VCaP (cell line): ENCODE results near the gene IL5.
A peak's percentile ranks its signal among the peaks of the same experiment; 100 is the strongest.

ENCODE experiments used
- H3K27ac ChIP-seq: fragments of 450-650 bp; 2 replicates; pipeline ENCODE4 v1.5.1; 2017
- TF ChIP-seq, protein P1 (sequence below): fragments of 450-650 bp; conservative IDR thresholded peaks from 2 replicates; pipeline ENCODE4 v1.5.1; 2017; ENCODE audit warnings: mild to moderate bottlenecking, moderate library complexity

IL5 gene

DNA sequence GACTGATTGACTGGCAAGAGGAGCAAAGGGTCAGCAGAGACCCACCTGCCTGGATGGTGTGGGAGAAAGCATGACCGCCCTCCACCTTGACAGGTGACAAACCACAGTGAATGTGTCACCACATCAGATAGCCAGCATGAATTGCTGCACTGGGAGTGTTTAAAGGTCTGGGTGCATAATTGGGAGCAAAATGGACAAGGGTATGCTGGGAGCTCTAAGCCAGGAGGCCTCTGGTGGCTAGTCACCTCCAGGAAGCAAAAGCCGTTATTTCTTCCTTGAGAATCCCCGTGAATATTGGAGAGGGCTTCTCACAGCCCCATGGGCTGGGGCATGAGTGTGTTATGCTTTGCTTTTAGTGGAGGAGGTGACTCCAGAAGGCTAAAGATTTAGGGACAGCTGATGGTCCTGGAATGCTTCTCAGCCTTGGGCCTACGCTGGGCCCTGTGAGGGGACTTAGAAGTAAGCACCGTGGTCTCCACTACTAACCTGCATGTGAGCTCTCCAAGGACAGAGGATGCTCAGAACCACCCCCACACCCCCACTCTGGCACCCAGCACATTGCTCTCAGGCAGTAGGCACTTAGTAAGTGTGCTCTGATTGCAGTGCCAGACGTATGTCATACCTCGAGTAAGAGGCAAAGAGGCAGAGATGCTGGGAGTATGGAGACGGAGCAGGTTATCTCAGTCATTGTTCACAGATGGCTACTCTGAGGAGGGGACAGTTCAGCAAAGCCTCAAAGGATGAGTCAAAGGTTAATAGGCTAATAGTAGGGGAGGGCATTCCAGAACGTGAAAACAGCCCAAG, 43.7 kb downstream of the IL5 start:
- TF ChIP-seq, protein P1, sequence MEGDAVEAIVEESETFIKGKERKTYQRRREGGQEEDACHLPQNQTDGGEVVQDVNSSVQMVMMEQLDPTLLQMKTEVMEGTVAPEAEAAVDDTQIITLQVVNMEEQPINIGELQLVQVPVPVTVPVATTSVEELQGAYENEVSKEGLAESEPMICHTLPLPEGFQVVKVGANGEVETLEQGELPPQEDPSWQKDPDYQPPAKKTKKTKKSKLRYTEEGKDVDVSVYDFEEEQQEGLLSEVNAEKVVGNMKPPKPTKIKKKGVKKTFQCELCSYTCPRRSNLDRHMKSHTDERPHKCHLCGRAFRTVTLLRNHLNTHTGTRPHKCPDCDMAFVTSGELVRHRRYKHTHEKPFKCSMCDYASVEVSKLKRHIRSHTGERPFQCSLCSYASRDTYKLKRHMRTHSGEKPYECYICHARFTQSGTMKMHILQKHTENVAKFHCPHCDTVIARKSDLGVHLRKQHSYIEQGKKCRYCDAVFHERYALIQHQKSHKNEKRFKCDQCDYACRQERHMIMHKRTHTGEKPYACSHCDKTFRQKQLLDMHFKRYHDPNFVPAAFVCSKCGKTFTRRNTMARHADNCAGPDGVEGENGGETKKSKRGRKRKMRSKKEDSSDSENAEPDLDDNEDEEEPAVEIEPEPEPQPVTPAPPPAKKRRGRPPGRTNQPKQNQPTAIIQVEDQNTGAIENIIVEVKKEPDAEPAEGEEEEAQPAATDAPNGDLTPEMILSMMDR: no peak
- H3K27ac ChIP-seq: no peak overlapping the region

DNA sequence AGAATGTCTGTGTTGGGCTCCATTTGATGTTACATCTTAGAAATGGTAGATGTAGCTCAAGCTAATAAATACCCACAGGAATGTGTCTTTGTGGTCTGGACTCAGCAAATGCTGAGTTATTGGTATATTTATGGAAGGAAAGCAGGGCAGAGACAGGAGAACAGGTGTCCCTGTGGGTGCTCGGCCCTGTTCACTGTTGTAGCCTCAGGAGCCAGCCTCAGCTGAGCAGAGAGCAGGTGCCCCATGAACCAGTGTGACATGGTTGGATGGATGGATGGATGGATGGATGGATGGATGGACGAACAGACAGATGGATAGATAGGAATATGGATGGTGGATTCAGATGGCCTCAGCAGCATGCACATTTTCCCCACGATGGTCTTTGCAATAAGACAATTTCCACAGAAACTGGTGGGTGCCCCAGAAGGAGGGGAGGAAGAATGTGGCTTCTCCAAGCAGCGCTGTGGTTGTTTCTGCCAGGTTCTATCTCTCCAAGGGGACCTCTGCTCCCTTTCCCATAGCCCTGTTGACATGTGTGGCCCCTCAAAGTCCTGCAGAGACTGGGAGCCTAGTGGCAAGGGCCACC, 44.5 kb downstream of the IL5 start:
- no peak overlapping the region for H3K27ac ChIP-seq
- TF ChIP-seq, protein P1: no peak

DNA sequence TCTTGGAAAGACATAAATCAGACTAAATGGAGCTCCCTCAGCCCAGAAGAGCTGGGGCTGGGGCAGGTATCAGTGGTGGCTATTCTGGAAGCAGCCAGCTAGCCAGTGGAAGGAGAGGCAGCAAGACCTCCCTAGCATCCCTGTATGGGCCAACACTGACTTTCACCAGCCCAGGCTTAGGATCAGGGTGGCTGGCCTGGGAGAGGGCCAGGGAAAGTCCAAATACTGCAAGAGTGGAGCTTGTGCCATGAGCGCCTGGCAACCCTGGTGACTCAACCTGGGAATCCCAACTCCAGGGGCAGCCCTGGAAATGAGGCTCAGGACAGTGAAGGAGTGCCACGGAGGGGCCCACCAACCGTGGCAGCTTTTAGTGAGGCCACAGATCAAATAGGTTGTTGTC, 45.2 kb downstream of the IL5 start:
- H3K27ac ChIP-seq: no peak overlapping the region
- TF ChIP-seq, protein P1: no peak

DNA sequence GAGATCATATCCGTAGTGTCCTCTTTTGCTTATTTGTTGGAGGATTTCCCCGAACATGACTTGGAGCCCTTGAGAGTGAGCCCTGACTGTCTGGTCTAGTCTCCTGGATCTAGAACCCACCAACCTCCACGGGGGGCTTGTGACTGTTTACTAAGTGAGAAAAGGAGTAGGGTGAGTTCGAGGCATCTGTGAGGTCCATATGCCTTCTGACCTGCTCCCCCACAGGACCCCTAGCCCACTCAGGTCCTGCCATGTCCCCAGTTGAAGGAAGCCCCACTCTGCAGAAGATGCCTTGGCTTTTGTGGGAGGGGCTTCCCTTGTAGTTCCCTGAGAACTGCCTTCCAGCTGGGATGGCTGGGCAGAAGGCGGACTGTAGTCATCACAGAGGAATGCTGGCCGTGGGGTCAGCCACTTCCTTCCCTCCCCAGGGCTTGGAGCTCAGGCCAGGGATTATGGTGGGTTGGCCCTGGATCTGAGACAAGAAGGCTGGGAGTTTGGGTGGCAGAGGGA, 45.8 kb downstream of the IL5 start:
- TF ChIP-seq, protein P1: no peak

DNA sequence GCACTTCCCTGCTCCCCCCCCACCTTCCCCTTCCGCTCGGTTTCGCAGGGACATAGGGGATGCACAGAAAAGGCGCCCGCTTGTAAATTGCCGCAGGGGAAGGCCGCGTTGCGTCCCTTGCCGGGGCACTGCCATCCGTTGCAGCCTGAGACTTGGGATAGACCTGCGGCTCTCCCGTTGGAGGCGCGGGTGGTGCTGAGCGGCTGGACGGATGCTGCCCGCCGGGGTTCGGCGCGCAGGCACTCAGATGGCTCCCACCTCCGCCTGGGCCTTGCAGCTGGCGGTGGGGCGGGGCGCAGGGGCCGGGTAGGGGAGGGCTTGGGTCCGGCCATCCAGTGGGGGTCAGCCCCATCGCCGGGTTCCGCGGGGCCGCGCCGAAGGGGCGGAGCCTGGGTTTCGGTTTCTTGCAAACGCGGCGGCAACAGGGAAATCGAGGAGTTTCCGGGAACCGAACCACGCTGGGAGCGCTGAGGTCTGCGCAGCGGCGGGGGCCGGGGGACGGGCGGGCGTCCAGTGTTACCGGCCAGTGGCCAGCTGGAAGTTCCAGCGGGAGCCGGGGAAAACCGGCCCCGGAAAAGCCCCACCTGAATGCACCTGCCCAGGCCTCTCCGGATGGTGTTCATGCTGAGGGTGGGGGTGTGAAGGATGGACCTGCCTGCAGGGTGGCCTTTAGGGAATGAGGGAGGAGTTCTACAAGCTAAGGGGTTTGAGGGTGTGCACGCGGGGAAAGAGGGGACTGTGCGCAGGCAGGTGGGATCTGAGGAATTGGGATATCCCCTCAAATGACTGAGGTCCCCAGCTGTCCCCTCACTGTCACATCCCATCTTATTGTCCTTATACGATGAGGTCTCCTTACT, 46.5 kb downstream of the IL5 start:
- TF ChIP-seq, protein P1: no peak
- peak overlapping the region; percentile 85 for H3K27ac ChIP-seq

More for the DNA sequence above, 45.8 kb downstream of the IL5 start:
- H3K27ac ChIP-seq: peak overlapping the region; percentile 85

DNA sequence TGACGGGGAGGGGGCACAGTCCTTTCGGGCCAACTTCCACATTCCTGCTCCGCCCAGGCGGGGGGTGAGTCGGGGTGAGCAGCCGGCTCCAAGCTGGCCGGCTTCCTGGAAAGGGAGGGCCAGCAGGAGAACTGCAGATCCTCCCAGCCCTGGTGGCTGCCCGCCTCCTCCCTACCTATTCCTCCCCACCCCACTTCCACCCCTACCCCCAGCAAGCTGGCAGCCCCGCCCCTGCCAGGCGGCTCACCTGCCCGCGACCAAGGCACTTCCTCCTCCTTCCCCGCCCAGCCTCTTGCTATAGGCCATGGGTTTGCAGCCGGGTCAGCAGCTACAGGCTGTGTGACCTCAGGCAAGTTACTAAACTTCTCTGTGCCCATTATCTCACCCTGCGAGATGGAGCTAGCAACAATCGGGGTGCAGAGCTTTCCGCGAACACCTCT, 47.1 kb downstream of the IL5 start:
- peak overlapping the region; percentile 85 for H3K27ac ChIP-seq
- TF ChIP-seq, protein P1: no peak
